Stimulated activated memory B cell treated with anti-CD40 and anti-IgM and Interleukin-4, amounts not matched to agents 10 μg/mL and 1 μg/mL and 100 μg/mL, for 72 hours (primary cell): Measurements from ENCODE around the gene ASRGL1.
A peak's percentile ranks its signal among the peaks of the same experiment; 100 is the strongest.

ENCODE experiments used
- ATAC-seq: fragments of 150-1000 bp; cut with Tn5 transposase; 2 replicates; pipeline ENCODE4 v1.10.0; 2021
- H3K27ac Mint-ChIP-seq: one replicate; pipeline ENCODE4 v1.8.0; 2022; ENCODE audit warnings: mild to moderate bottlenecking, mixed read lengths
- H3K27me3 Mint-ChIP-seq: one replicate; pipeline ENCODE4 v1.8.0; 2022; ENCODE audit warnings: mixed read lengths
- H3K36me3 Mint-ChIP-seq: one replicate; pipeline ENCODE4 v1.8.0; 2022; ENCODE audit warnings: mixed read lengths
- H3K4me1 Mint-ChIP-seq: one replicate; pipeline ENCODE4 v1.8.0; 2022; ENCODE audit warnings: mixed read lengths
- H3K4me3 Mint-ChIP-seq: one replicate; pipeline ENCODE4 v1.8.0; 2022; ENCODE audit warnings: mild to moderate bottlenecking, moderate library complexity, mixed read lengths
- H3K9me3 Mint-ChIP-seq: one replicate; pipeline ENCODE4 v1.8.0; 2022; ENCODE audit warnings: mixed read lengths

ASRGL1 gene

DNA sequence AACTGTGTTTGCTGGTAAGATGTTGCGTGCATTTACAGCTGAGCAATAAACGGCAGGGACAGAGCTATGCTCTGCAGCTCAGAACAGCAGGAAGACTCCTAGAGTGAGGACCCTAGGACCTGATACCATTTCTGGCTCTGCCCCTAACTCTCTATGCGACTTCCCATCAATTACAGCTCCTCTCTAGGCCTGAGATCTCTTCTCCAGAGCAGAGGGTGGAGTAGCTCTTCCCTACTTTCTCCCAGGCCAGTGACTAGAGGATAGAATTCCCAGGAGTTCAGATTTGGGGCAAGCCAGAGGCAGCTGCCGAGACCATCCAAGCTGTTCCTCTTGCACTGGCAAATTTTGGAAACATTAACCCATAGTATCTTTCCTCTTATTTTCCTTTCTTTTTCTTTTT, 68.8 kb downstream of the ASRGL1 start:
- no peaks in the 10 kb centered on the region for H3K9me3 Mint-ChIP-seq
- ATAC-seq = no peak
- no peak overlapping the region for H3K27ac Mint-ChIP-seq
- H3K4me1 Mint-ChIP-seq = peaks cover 10% of the 10 kb centered on the region
- H3K4me3 Mint-ChIP-seq = no peak overlapping the region
- peaks cover 20% of the 10 kb centered on the region for H3K27me3 Mint-ChIP-seq
- H3K36me3 Mint-ChIP-seq = no peaks in the 10 kb centered on the region

DNA sequence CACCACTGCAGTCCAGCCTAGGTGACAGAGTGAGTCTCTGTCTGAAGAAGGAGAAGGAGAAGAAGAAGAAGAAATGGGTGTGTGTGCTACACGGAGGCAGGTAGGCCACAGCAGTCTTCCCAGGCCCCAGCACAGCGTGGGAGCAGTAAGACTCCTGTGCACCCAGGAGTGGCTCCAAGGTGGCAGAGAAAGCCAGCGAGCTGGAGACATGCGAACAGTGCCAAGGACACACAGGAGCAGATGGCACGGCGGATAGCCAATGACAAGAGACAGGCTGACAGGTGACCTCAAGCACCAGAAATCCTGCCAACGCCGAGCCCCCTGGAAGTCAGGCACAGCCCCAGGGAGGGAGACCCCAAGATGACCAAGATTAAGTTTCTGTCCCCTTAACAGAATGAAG, 72.6 kb downstream of the ASRGL1 start:
- no peak for ATAC-seq
- Mint-ChIP-seq H3K36me3 (no peaks in the 10 kb centered on the region), H3K27ac (no peak overlapping the region), H3K4me1 (no peaks in the 10 kb centered on the region), H3K27me3 (peaks cover 9% of the 10 kb centered on the region), H3K4me3 (no peak overlapping the region), H3K9me3 (no peaks in the 10 kb centered on the region)

DNA sequence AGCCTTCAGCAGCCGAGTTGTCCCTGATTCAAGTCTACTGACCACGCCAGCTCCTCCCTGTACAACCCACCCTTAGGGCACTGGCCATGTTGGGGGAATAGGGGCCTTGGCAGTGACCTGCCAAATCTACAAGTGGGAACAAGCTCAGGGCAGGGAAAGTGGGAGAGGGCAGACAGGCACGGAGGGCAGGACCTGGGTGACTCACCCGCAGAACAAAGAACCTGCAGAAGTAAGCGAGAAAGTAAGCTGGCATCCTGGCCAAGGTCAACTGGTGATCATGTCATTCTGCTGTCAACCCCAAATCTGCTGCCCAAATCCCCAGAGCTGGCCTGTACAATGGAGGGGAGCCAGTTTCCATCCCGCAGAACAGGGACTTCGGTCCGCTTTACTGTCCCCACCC, 73.7 kb downstream of the ASRGL1 start:
- Mint-ChIP-seq H3K9me3 (no peaks in the 10 kb centered on the region), H3K27ac (no peak overlapping the region), H3K4me3 (no peak overlapping the region), H3K36me3 (no peaks in the 10 kb centered on the region), H3K4me1 (no peaks in the 10 kb centered on the region), H3K27me3 (peaks cover 18% of the 10 kb centered on the region)
- ATAC-seq = no peak

DNA sequence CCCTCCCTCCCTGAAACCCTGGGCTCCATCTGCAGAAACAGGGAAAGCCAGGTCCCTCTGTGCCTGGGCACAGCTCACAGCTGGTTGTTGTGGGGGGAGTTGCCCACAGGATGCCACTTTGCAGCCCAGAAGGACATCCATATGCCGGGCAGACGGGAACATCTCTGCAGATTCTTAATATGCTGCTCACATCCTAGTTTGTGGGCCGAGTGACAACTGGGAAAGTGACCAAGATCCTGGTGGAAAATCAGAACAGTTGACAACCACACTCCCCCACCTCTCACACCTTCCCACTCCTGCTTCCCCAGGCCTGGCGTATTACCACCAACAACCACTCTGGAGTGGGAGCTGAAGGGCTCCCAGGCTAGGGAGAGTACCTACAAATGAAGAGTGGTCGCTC, 74.3 kb downstream of the ASRGL1 start:
- no peak overlapping the region for H3K4me3 Mint-ChIP-seq
- no peaks in the 10 kb centered on the region for H3K36me3 Mint-ChIP-seq
- peaks cover 18% of the 10 kb centered on the region for H3K27me3 Mint-ChIP-seq
- no peaks in the 10 kb centered on the region for H3K9me3 Mint-ChIP-seq
- H3K27ac Mint-ChIP-seq = no peak overlapping the region
- no peak for ATAC-seq
- H3K4me1 Mint-ChIP-seq = no peaks in the 10 kb centered on the region

DNA sequence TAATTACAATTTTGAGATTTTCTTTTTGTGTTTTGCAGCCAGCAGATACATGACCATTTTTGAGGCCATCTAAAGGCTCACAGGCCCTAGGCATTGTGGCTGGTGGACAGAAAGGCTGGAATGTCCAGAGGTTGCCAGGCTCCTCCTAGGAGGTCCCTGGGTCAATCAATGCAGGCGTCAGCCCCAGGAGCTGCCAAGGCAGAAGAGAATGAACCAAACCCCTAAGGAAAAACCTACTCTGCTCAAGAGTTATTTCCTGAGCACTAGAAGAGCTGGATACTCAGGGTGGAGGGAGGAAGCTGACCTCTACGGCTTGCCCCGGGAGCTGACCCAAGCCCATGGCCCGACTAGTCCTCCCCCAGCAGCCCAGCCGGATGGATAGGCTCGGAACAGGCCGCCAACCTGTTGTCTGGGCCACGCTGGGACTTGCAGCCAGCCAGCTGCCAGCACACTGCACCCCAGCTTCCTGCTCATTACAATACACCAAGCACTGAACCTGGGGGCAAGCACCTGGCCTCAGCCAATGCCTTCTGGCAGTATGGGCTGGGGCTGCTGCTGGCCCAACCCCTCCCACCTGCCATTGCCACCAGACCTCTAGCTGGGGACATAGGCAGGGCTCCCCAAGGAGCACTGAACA, 75.9 kb downstream of the ASRGL1 start:
- ATAC-seq = no peak
- no peak overlapping the region for H3K4me3 Mint-ChIP-seq
- peaks cover 18% of the 10 kb centered on the region for H3K27me3 Mint-ChIP-seq
- no peaks in the 10 kb centered on the region for H3K4me1 Mint-ChIP-seq
- H3K36me3 Mint-ChIP-seq = no peaks in the 10 kb centered on the region
- no peaks in the 10 kb centered on the region for H3K9me3 Mint-ChIP-seq
- H3K27ac Mint-ChIP-seq = no peak overlapping the region

DNA sequence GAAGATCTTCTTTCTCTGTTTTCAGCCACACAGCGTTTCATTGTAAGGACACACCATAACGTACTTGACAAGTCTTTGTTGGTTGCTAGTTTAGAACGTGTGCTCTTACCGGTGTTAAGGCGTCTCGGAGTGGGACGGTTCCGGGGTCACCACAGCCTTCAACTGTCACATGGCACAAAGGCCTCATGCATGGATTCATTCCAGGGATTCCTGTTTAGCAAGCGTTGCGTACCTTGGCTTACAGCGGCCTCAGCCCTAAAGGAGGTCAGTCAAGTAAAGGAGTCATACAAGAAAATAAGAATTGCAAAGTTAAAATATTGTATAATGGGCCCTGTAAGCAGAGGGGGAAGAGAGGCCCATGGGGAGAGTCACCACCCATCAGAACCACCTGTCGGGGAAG, 79.3 kb downstream of the ASRGL1 start:
- Mint-ChIP-seq H3K9me3 (no peaks in the 10 kb centered on the region), H3K4me3 (no peak overlapping the region), H3K27ac (no peak overlapping the region), H3K27me3 (peaks cover 9% of the 10 kb centered on the region), H3K36me3 (no peaks in the 10 kb centered on the region), H3K4me1 (no peaks in the 10 kb centered on the region)
- no peak for ATAC-seq

DNA sequence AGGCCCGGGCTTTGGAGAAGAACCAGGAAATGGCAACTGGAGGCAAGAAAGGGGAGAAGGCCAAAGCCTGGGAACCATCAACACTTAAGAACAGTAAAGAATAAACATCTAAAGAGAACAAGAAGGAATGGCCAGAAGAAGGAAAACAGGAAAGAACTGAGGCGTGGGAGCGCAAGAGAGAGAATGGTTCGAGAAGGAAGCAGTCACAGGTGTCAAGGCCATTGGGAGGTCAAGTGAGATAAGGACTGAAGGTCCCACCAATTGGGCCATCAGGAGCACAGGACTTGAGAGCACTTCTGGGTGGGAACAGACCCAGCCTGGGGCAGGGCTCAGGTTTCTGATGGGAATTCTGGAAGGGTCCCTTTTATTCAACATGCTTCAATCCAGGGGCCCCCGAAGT, 80.9 kb downstream of the ASRGL1 start:
- no peaks in the 10 kb centered on the region for H3K36me3 Mint-ChIP-seq
- H3K27ac Mint-ChIP-seq = no peak overlapping the region
- no peak for ATAC-seq
- no peaks in the 10 kb centered on the region for H3K9me3 Mint-ChIP-seq
- peaks cover 9% of the 10 kb centered on the region for H3K27me3 Mint-ChIP-seq
- H3K4me3 Mint-ChIP-seq = no peak overlapping the region
- H3K4me1 Mint-ChIP-seq = no peaks in the 10 kb centered on the region

DNA sequence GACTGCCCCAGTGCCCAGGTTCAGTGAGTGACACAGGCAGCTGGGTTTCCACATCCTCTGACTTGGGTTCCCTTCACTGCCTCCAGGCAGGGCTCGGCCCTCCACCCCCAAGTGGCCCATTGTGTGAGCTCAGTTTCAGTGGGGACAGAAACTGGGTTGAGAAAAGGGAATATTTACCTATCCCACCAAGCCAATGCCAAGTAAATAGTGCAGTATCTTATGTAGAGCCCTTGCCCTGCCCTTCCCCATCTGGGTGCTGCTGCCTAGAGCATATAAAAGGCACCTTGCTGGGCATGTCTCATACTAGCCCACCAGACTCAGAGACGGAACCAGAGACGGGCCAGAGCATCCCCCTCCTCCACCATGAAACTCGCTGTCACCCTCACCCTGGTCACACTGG, 81.5 kb downstream of the ASRGL1 start, which contains the start of gene SCGB1A1:
Gene SCGB1A1, plus strand, starts transcription at position 301 of the 400 bp plus-strand sequence. Its CDS starts 63 bp downstream, at position 364.
- Mint-ChIP-seq H3K36me3 (no peaks in the 10 kb centered on the region), H3K27ac (no peak within 1 kb of the TSS), H3K4me1 (no peaks in the 10 kb centered on the region), H3K9me3 (no peaks in the 10 kb centered on the region), H3K4me3 (no peak within 1 kb of the TSS), H3K27me3 (peaks cover 9% of the 10 kb centered on the region)
- no peak for ATAC-seq

DNA sequence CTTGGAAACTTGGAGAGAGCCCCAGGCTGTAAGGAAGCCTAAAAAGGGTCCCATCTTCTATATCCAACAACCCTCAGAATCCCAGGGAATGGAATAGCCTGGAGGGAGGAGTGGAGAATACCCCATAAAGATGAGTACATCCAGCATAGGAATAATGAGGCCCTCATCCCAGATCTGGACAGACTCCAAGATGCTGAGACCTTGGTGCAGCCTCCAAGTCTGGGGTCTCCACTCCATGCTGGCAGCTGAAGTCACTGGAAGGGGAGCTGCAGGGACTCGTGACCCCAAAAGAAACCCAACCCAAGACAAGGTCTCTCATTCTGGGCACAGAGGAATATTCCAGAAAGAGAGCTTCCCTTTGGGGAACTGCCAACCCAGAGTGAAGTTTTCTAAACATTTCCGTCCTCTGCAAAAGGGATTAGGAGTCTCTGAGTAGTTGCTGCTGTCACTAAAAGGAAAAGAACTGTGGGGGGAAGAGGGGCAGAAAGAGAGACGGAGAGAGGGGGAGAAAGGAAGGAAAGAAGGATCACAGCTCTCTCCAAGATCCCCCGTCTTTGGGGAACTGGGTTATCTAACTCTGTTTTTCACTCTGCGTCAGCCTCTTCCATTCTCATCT, 82.2 kb downstream of the ASRGL1 start:
- peaks cover 2% of the 10 kb centered on the region for H3K4me1 Mint-ChIP-seq
- H3K27ac Mint-ChIP-seq = no peak overlapping the region
- ATAC-seq = no peak
- H3K4me3 Mint-ChIP-seq = no peak overlapping the region
- peaks cover 9% of the 10 kb centered on the region for H3K27me3 Mint-ChIP-seq
- H3K9me3 Mint-ChIP-seq = no peaks in the 10 kb centered on the region
- no peaks in the 10 kb centered on the region for H3K36me3 Mint-ChIP-seq

DNA sequence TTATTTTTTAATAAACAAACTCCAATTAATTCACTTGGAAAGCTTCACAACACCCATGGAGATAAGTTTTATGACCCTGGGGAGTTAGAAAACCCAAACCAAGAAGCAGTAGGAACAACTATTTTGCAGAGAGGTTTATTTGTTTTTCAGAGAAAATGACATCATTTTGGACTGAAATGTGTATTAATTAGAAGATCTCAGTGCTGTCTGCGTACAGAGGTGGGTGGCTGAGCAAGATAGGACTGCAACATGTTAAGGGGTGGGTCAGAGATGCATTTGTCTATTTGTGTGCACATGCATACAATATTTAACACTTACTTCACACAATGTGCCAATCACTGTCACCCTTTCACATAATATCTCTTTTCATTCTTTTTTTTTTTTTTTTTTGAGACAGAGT, 82.7 kb downstream of the ASRGL1 start:
- Mint-ChIP-seq H3K27ac (no peak overlapping the region), H3K27me3 (peaks cover 8% of the 10 kb centered on the region), H3K9me3 (no peaks in the 10 kb centered on the region), H3K4me3 (no peak overlapping the region), H3K4me1 (peaks cover 7% of the 10 kb centered on the region), H3K36me3 (no peaks in the 10 kb centered on the region)
- ATAC-seq = no peak

DNA sequence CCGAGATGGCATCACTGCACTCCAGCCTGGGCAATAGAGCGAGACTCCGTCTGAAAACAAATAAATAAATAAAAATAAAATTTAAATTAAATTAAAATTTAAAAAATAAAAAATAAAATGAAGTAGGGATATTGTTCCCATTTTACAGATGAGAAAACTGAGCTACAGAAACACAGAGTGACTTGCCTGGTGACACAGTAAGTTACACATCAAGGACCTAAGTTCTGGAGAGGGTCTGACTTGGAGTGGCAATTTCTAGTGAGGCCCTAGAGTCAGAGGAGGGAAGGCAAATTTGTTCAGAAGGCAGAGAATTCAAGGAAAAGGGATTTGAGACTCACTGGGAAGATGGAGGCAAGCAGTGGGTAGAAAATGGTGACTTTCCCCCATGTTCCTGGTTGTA, 83.6 kb downstream of the ASRGL1 start:
- no peak for ATAC-seq
- H3K27ac Mint-ChIP-seq = no peak overlapping the region
- no peaks in the 10 kb centered on the region for H3K36me3 Mint-ChIP-seq
- no peaks in the 10 kb centered on the region for H3K9me3 Mint-ChIP-seq
- no peaks in the 10 kb centered on the region for H3K27me3 Mint-ChIP-seq
- H3K4me1 Mint-ChIP-seq = peaks cover 7% of the 10 kb centered on the region
- no peak overlapping the region for H3K4me3 Mint-ChIP-seq

DNA sequence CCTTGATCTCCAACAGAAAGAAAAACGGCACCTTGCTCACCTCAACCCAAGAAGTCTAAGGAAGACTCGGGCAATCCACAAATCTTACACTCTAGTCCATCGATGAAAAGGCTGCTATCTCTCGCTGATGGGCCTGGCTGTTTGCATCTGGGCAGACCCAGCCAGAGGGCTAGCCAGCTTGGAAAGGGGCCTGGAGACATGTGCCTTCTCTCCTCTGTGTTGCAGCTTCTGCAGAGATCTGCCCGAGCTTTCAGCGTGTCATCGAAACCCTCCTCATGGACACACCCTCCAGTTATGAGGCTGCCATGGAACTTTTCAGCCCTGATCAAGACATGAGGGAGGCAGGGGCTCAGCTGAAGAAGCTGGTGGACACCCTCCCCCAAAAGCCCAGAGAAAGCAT, 84.7 kb downstream of the ASRGL1 start:
- H3K4me1 Mint-ChIP-seq = peaks cover 7% of the 10 kb centered on the region
- H3K27ac Mint-ChIP-seq = no peak overlapping the region
- ATAC-seq = no peak

DNA sequence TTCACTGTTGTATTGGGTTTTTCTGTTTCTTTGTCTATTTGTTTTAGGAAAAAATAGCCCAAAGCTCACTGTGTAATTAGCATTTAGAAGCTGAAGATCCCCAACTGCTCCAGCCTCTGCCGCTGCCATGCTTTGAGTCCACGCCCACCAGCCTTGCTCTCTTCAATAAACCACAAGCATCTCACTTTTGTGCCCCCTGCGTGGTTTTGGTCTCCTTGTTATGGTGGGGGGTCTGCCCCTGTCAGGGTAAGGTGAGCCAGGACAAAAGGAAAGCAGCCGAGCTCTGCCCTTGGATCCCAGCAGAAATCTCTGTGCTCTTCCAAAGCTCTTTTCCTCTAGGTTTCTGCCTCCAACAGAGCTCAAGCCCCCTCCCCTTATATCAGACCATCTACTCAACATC, 85.8 kb downstream of the ASRGL1 start:
- no peaks in the 10 kb centered on the region for H3K9me3 Mint-ChIP-seq
- peak overlapping the region; percentile 25 for H3K27ac Mint-ChIP-seq
- ATAC-seq = no peak
- H3K4me3 Mint-ChIP-seq = no peak overlapping the region
- H3K27me3 Mint-ChIP-seq = no peaks in the 10 kb centered on the region
- peaks cover 14% of the 10 kb centered on the region for H3K4me1 Mint-ChIP-seq
- no peaks in the 10 kb centered on the region for H3K36me3 Mint-ChIP-seq

More for the DNA sequence above, 84.7 kb downstream of the ASRGL1 start:
- H3K9me3 Mint-ChIP-seq = no peaks in the 10 kb centered on the region
- H3K4me3 Mint-ChIP-seq = no peak overlapping the region
- H3K27me3 Mint-ChIP-seq = no peaks in the 10 kb centered on the region
- no peaks in the 10 kb centered on the region for H3K36me3 Mint-ChIP-seq

DNA sequence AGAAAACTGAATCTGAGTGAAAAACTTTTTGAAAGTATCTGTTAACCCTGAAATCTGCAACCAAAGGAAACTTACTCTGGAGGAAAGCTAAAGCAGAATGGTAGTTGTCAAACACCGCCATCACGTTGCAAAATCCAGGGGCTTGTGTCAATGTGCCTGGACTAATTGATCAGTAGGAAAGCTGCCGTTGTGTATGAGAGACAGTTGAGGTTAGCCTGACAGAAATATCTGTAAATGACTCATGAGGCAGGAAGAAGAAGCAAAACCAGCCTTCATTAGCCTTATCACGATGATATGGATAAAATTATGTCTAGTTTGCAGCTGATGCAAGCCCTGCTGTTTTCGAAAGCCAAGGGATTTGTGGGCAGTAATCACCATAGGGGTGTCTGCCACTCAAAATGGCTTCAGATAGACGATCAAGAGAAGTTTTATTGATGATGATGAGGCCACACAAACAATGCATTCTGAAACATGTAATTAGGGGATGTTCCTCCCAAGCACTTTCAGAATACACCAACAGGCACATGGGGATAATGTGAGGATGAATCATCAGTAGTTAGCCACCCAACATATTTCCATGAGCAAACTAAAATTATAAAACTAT, 90.5 kb downstream of the ASRGL1 start:
- H3K27me3 Mint-ChIP-seq = no peaks in the 10 kb centered on the region
- peak overlapping the region; percentile 90 for H3K27ac Mint-ChIP-seq
- H3K36me3 Mint-ChIP-seq = no peaks in the 10 kb centered on the region
- peak; percentile 77 for ATAC-seq
- H3K4me3 Mint-ChIP-seq = peak overlapping the region; percentile 2
- peaks cover 42% of the 10 kb centered on the region for H3K4me1 Mint-ChIP-seq
- no peaks in the 10 kb centered on the region for H3K9me3 Mint-ChIP-seq

DNA sequence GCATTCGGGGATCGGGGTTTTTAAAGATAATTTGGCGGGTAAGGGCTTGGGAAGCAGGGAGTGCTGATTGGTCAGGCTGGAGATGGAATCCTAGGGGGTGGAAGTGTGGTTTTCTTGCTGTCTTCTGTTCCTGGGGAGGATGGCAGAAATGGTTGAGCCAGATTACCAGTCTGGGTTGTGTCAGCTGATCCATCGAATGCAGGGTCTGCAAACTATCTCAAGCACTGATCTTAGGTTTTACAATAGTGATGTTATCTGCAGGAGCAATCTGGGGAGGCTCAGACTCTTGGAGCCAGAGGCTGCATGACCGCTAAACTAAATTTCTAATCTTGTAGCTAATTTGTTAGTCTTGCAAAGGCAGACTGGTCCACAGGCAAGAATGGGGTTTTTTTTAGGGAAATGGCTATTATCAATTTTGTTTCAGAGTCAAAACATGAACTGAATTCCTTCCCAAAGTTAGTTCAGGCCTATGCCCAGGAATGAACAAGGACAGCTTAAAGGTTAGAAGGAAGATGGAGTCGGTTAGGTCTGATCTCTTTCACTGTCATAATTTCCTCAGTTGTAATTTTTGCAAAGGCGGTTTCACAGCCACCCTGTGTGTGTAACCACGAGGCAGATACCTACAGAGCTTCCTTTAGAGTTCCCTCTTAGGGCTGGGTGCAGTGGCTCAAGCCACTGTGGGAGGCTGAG, 91.8 kb downstream of the ASRGL1 start:
- Mint-ChIP-seq H3K36me3 (no peaks in the 10 kb centered on the region), H3K27me3 (no peaks in the 10 kb centered on the region), H3K4me3 (no peak overlapping the region), H3K27ac (peak overlapping the region; percentile 90), H3K9me3 (no peaks in the 10 kb centered on the region), H3K4me1 (peaks cover 53% of the 10 kb centered on the region)
- no peak for ATAC-seq
